Small intestine (tissue), 7 donors: ENCODE results near the gene EPB41L2. TPM values are rescaled to one million over a fixed set of nuclear protein-coding genes. Genes with fewer than 3 reads are reported as not detected.
"Not testable (repeated sequence)": the region's sequence is repeated elsewhere in the genome, so short reads cannot be mapped to it uniquely, and the experiment has no call there.

ENCODE experiments used
- DNase-seq, 2 donors: peaks; one replicate each; pipeline versions ENCODE4 v3.0.0 to v3.0.0-alpha.2; 2013
- FAIRE-seq: peaks from 2 replicates; lab custom pipeline; 2012; peaks lifted over from hg19 to GRCh38; lab: Jason Lieb, UNC
- H3K27ac ChIP-seq, 3 donors: one replicate each; pipeline ENCODE4 v1.5.1; 2013; ENCODE audit warnings: low read length in 2 of 3, mild to moderate bottlenecking in 2 of 3, control low read depth in 1 of 3, inconsistent platforms in 1 of 3, low read depth in 1 of 3, moderate library complexity in 1 of 3
- H3K27me3 ChIP-seq, 3 donors: one replicate each; pipeline ENCODE4 v1.6.1; 2013; ENCODE audit warnings: low read length in 3 of 3, inconsistent platforms in 1 of 3; ENCODE audit not compliant: control insufficient read depth in 3 of 3, insufficient read depth in 3 of 3
- H3K36me3 ChIP-seq, 3 donors: one replicate each; pipeline ENCODE4 v1.6.1; 2013; ENCODE audit warnings: low read length in 3 of 3, inconsistent platforms in 1 of 3, low read depth in 1 of 3, mild to moderate bottlenecking in 1 of 3, moderate library complexity in 1 of 3; ENCODE audit not compliant: control insufficient read depth in 3 of 3, insufficient read depth in 2 of 3
- H3K4me1 ChIP-seq, 3 donors: one replicate each; pipeline ENCODE4 v1.6.1; 2013; ENCODE audit warnings: low read length in 2 of 3, inconsistent platforms in 1 of 3, low read depth in 1 of 3, mild to moderate bottlenecking in 1 of 3, moderate library complexity in 1 of 3; ENCODE audit not compliant: control insufficient read depth in 3 of 3, insufficient read depth in 2 of 3
- H3K4me3 ChIP-seq, 3 donors: one replicate each; pipeline ENCODE4 v1.5.1; 2013; ENCODE audit warnings: low read length in 3 of 3, control low read depth in 1 of 3, inconsistent platforms in 1 of 3, low read depth in 1 of 3, mild to moderate bottlenecking in 1 of 3, moderate library complexity in 1 of 3
- H3K9me3 ChIP-seq, 2 donors: one replicate each; pipeline ENCODE4 v1.6.1; 2013; ENCODE audit warnings: low read depth in 1 of 2, low read length in 1 of 2; ENCODE audit not compliant: control insufficient read depth in 2 of 2, insufficient read depth in 1 of 2
- WGBS, 3 donors: extraction: QIAGEN DNeasy Blood & Tissue Kit; methylation state at CpG; one replicate each; pipeline ENCODE4 v1.1.7; 2013; 5-methylcytosine and 5-hydroxymethylcytosine counted together
- polyA plus RNA-seq, 4 donors: library from polyadenylated mRNA; stranded (reverse) in 3 of 4; unstranded in 1 of 4; fragments of 200-250 nt in 3 of 4; fragments of 120-200 nt in 1 of 4; gene quantifications; one replicate each; pipeline versions ENCODE4 v1.2.1 to v1.2.3, GENCODE V29; 2013
- donor health status: healthy with polysubstance abuse.
- donor health status: control.
- donor health status: control.
- donor health status: Bipolar disorder and iron deficiency.
- donor health status: healthy.

EPB41L2 gene
- polyA plus RNA-seq, 4 donors, result 14.8 to 63.0 (median 31.1) TPM

- no peak overlapping the region for H3K27ac ChIP-seq
- H3K9me3 ChIP-seq, result no peaks in the 10 kb centered on the region
- no peaks in the 10 kb centered on the region for H3K4me1 ChIP-seq
- H3K27me3 ChIP-seq, result no peaks in the 10 kb centered on the region
- 55 to 64% (median 60%) methylated on average over 9 of the region's 9 CpGs for WGBS, 3 donors
- DNase-seq (no peak), FAIRE-seq (no peak)
- H3K36me3 ChIP-seq, result no peaks in the 10 kb centered on the region
- no peak overlapping the region for H3K4me3 ChIP-seq
Observed at GRCh38 chr6:130810307-130811030, 252.6 kb downstream of the EPB41L2 start.

GRCh38 chr6:130801368-130801767 is 261.7 kb downstream of the EPB41L2 start:
- H3K36me3 ChIP-seq, H3K27ac ChIP-seq, FAIRE-seq, H3K9me3 ChIP-seq, H3K27me3 ChIP-seq, DNase-seq, H3K4me1 ChIP-seq, H3K4me3 ChIP-seq: not testable (repeated sequence)
- 96 to 97% (median 97%) methylated on average over 26 to 36 of the region's 37 CpGs for WGBS, 3 donors

- Histone ChIP-seq H3K4me3 (no peak overlapping the region), H3K9me3 (peaks cover 0 to 2% of the 10 kb centered on the region in 2 donors), H3K27me3 (no peaks in the 10 kb centered on the region), H3K27ac (no peak overlapping the region), H3K36me3 (no peaks in the 10 kb centered on the region), H3K4me1 (no peaks in the 10 kb centered on the region)
- DNase-seq (no peak), FAIRE-seq (no peak)
- WGBS, 3 donors, result 90 to 93% (median 91%) methylated on average over 2 of the region's 2 CpGs
Observed at GRCh38 chr6:130797061-130797460, 266.0 kb downstream of the EPB41L2 start.

GRCh38 chr6:130796313-130796905 is 266.6 kb downstream of the EPB41L2 start:
- Histone ChIP-seq H3K4me1 (no peaks in the 10 kb centered on the region), H3K27ac (no peak overlapping the region), H3K4me3 (no peak overlapping the region), H3K36me3 (no peaks in the 10 kb centered on the region), H3K9me3 (peaks cover 0 to 2% of the 10 kb centered on the region in 2 donors), H3K27me3 (no peaks in the 10 kb centered on the region)
- no peak for FAIRE-seq
- DNase-seq, result no peak

- no peaks in the 10 kb centered on the region for H3K36me3 ChIP-seq
- no peaks in the 10 kb centered on the region for H3K9me3 ChIP-seq
- no peaks in the 10 kb centered on the region for H3K4me1 ChIP-seq
- DNase-seq, result no peak
- WGBS, 3 donors, result 46 to 49% (median 46%) methylated on average over 3 of the region's 3 CpGs
- no peak overlapping the region for H3K27ac ChIP-seq
- no peak for FAIRE-seq
- no peak overlapping the region for H3K4me3 ChIP-seq
- H3K27me3 ChIP-seq, result no peaks in the 10 kb centered on the region
Observed at GRCh38 chr6:130794738-130795137, 268.3 kb downstream of the EPB41L2 start.

- no peak for FAIRE-seq
Observed at GRCh38 chr6:130794010-130794697, 268.9 kb downstream of the EPB41L2 start.

More at GRCh38 chr6:130794010-130794697, 268.9 kb downstream of the EPB41L2 start:
- Histone ChIP-seq H3K4me3 (no peak overlapping the region), H3K27me3 (no peaks in the 10 kb centered on the region), H3K27ac (no peak overlapping the region), H3K36me3 (no peaks in the 10 kb centered on the region), H3K4me1 (no peaks in the 10 kb centered on the region), H3K9me3 (no peaks in the 10 kb centered on the region)
- WGBS, 3 donors, result 79 to 86% (median 86%) methylated on average over 1 of the region's 1 CpG
- no peak for DNase-seq

Other genes starting within 250 kb of the EPB41L2 start
- 10 to 100 TPM in 3 of 4 donors, 1 to 10 TPM in 1; 1.4 to 48.1 (median 26.3) TPM for gene SMLR1, start 235.8 kb downstream of the EPB41L2 start, polyA plus RNA-seq
- gene AKAP7, start 72.2 kb upstream of the EPB41L2 start, polyA plus RNA-seq, result 10 to 100 TPM in 3 of 4 donors, 1 to 10 TPM in 1; 9.2 to 85.5 (median 21.7) TPM